GM19438 (cell line): Measurements from ENCODE around the gene PAGR1.
A peak's percentile ranks its signal among the peaks of the same experiment; 100 is the strongest.
"Not testable (repeated sequence)": the region's sequence is repeated elsewhere in the genome, so short reads cannot be mapped to it uniquely, and the experiment has no call there.

Experiments used
- ATAC-seq: cut with Tn5 transposase; IDR thresholded peaks from one replicate; pipeline ENCODE4 v1.9.1; 2021; ENCODE audit warnings: low read depth; ENCODE audit not compliant: unreplicated experiment

PAGR1 gene

GRCh38 chr16:29811896-29812665 lies 3.9 kb upstream of the PAGR1 start, which contains the start of gene PRRT2:
Gene PRRT2, plus strand, starts transcription at chr16:29812193. Its CDS starts 862 bp downstream, at chr16:29813055.
- ATAC-seq = no peak

- no peak for ATAC-seq
Observed at GRCh38 chr16:29812754-29813643, 3.0 kb upstream of the PAGR1 start.

GRCh38 chr16:29813644-29814562 lies 2.0 kb upstream of the PAGR1 start:
- no peak for ATAC-seq

- ATAC-seq = no peak
Observed at GRCh38 chr16:29814592-29814991, 1.4 kb upstream of the PAGR1 start.

- no peak for ATAC-seq
Observed at GRCh38 chr16:29815032-29815721, 775 bp upstream of the PAGR1 start.

- peak; percentile 23 for ATAC-seq
Observed at GRCh38 chr16:29816694-29817441, 916 bp downstream of the PAGR1 start.

GRCh38 chr16:29818082-29818481 lies 2.1 kb downstream of the PAGR1 start:
- ATAC-seq = no peak

GRCh38 chr16:29819506-29819905 lies 3.6 kb downstream of the PAGR1 start:
- no peak for ATAC-seq

- ATAC-seq = no peak
Observed at GRCh38 chr16:29820271-29820701, 4.3 kb downstream of the PAGR1 start, which contains the start of gene MVP. Gene MVP, plus strand, starts transcription at chr16:29820462. Its CDS starts 10,088 bp downstream, at chr16:29830550.

GRCh38 chr16:29820730-29821642 lies 5.0 kb downstream of the PAGR1 start:
- ATAC-seq = no peak

GRCh38 chr16:29821643-29822115 lies 5.7 kb downstream of the PAGR1 start:
- ATAC-seq = no peak

GRCh38 chr16:29824589-29825144 lies 8.7 kb downstream of the PAGR1 start:
- ATAC-seq = no peak

GRCh38 chr16:29825145-29826044 lies 9.4 kb downstream of the PAGR1 start:
- ATAC-seq = no peak

GRCh38 chr16:29826342-29826695 lies 10.4 kb downstream of the PAGR1 start:
- no peak for ATAC-seq

GRCh38 chr16:29830774-29831173 lies 14.8 kb downstream of the PAGR1 start:
- no peak for ATAC-seq

GRCh38 chr16:29831490-29831889 lies 15.5 kb downstream of the PAGR1 start:
- ATAC-seq = no peak

GRCh38 chr16:29833219-29833618 lies 17.3 kb downstream of the PAGR1 start:
- not testable (repeated sequence) for ATAC-seq
